Measurements from ENCODE around the gene CHN2.

Gene CHN2

GRCh38 chr7:29284696-29285443 is 90.3 kb downstream of the CHN2 start:
- no peaks in the 10 kb centered on the region for H3K9me3 ChIP-seq (ENCODE audit: control insufficient read depth, low read length)
- H3K4me3 ChIP-seq (ENCODE audit: extremely low read depth, insufficient read depth, low read length, poor library complexity, severe bottlenecking), result no peak overlapping the region
- H3K27ac ChIP-seq (ENCODE audit: low read depth, low read length, severe bottlenecking), result no peak overlapping the region
- H3K4me1 ChIP-seq (ENCODE audit: control insufficient read depth, insufficient read depth, low read length, poor library complexity, severe bottlenecking), result peaks cover 7% of the 10 kb centered on the region
- no peaks in the 10 kb centered on the region for H3K36me3 ChIP-seq (ENCODE audit: control insufficient read depth, insufficient read depth, low read length)
- 89 to 92% methylated on average over 5 of the region's 6 CpGs for WGBS, 2 experiments (ENCODE audit: insufficient coverage in 2 of 2)

GRCh38 chr7:29285444-29285793 is 90.8 kb downstream of the CHN2 start:
- Histone ChIP-seq H3K9me3 (ENCODE audit: control insufficient read depth, low read length) (no peaks in the 10 kb centered on the region), H3K36me3 (ENCODE audit: control insufficient read depth, insufficient read depth, low read length) (no peaks in the 10 kb centered on the region), H3K4me3 (ENCODE audit: extremely low read depth, insufficient read depth, low read length, poor library complexity, severe bottlenecking) (no peak overlapping the region), H3K4me1 (ENCODE audit: control insufficient read depth, insufficient read depth, low read length, poor library complexity, severe bottlenecking) (peaks cover 7% of the 10 kb centered on the region), H3K27ac (ENCODE audit: low read depth, low read length, severe bottlenecking) (no peak overlapping the region)
- WGBS, 2 experiments (ENCODE audit: insufficient coverage in 2 of 2), result 95 to 100% methylated on average over 2 to 3 of the region's 4 CpGs

- Histone ChIP-seq H3K9me3 (ENCODE audit: control insufficient read depth, low read length) (no peaks in the 10 kb centered on the region), H3K4me3 (ENCODE audit: extremely low read depth, insufficient read depth, low read length, poor library complexity, severe bottlenecking) (no peak overlapping the region), H3K27ac (ENCODE audit: low read depth, low read length, severe bottlenecking) (no peak overlapping the region), H3K4me1 (ENCODE audit: control insufficient read depth, insufficient read depth, low read length, poor library complexity, severe bottlenecking) (peaks cover 7% of the 10 kb centered on the region), H3K36me3 (ENCODE audit: control insufficient read depth, insufficient read depth, low read length) (no peaks in the 10 kb centered on the region)
- 93 to 95% methylated on average over 2 of the region's 3 CpGs for WGBS, 2 experiments (ENCODE audit: insufficient coverage in 2 of 2)
Observed at GRCh38 chr7:29285861-29286260, 91.3 kb downstream of the CHN2 start.

- Histone ChIP-seq H3K4me1 (ENCODE audit: control insufficient read depth, insufficient read depth, low read length, poor library complexity, severe bottlenecking) (no peaks in the 10 kb centered on the region), H3K9me3 (ENCODE audit: control insufficient read depth, low read length) (no peaks in the 10 kb centered on the region), H3K27ac (ENCODE audit: low read depth, low read length, severe bottlenecking) (no peak overlapping the region), H3K4me3 (ENCODE audit: extremely low read depth, insufficient read depth, low read length, poor library complexity, severe bottlenecking) (no peak overlapping the region), H3K36me3 (ENCODE audit: control insufficient read depth, insufficient read depth, low read length) (no peaks in the 10 kb centered on the region)
- WGBS, 2 experiments (ENCODE audit: insufficient coverage in 2 of 2), result 100% methylated on average over 1 of the region's 1 CpG; no CpG with 5 or more reads in 1 of the 2 experiments
Observed at GRCh38 chr7:29287366-29287765, 92.8 kb downstream of the CHN2 start.

GRCh38 chr7:29288181-29289091 is 93.9 kb downstream of the CHN2 start:
- 83 to 85% methylated on average over 4 to 5 of the region's 6 CpGs for WGBS, 2 experiments (ENCODE audit: insufficient coverage in 2 of 2)
- Histone ChIP-seq H3K4me1 (ENCODE audit: control insufficient read depth, insufficient read depth, low read length, poor library complexity, severe bottlenecking) (no peaks in the 10 kb centered on the region), H3K36me3 (ENCODE audit: control insufficient read depth, insufficient read depth, low read length) (no peaks in the 10 kb centered on the region), H3K4me3 (ENCODE audit: extremely low read depth, insufficient read depth, low read length, poor library complexity, severe bottlenecking) (no peak overlapping the region), H3K9me3 (ENCODE audit: control insufficient read depth, low read length) (no peaks in the 10 kb centered on the region), H3K27ac (ENCODE audit: low read depth, low read length, severe bottlenecking) (no peak overlapping the region)

GRCh38 chr7:29289156-29290021 is 94.8 kb downstream of the CHN2 start:
- no peaks in the 10 kb centered on the region for H3K9me3 ChIP-seq (ENCODE audit: control insufficient read depth, low read length)
- 78 to 82% methylated on average over 9 to 13 of the region's 15 CpGs for whole genome bisulfite sequencing, 2 experiments (ENCODE audit: insufficient coverage in 2 of 2)
- no peaks in the 10 kb centered on the region for H3K4me1 ChIP-seq (ENCODE audit: control insufficient read depth, insufficient read depth, low read length, poor library complexity, severe bottlenecking)
- no peak overlapping the region for H3K4me3 ChIP-seq (ENCODE audit: extremely low read depth, insufficient read depth, low read length, poor library complexity, severe bottlenecking)
- H3K27ac ChIP-seq (ENCODE audit: low read depth, low read length, severe bottlenecking), result no peak overlapping the region
- H3K36me3 ChIP-seq (ENCODE audit: control insufficient read depth, insufficient read depth, low read length), result no peaks in the 10 kb centered on the region

GRCh38 chr7:29290829-29291228 is 96.3 kb downstream of the CHN2 start:
- no peaks in the 10 kb centered on the region for H3K4me1 ChIP-seq (ENCODE audit: control insufficient read depth, insufficient read depth, low read length, poor library complexity, severe bottlenecking)
- 98 to 100% methylated on average over 4 to 5 of the region's 6 CpGs for WGBS, 2 experiments (ENCODE audit: insufficient coverage in 2 of 2)
- H3K27ac ChIP-seq (ENCODE audit: low read depth, low read length, severe bottlenecking), result no peak overlapping the region
- no peak overlapping the region for H3K4me3 ChIP-seq (ENCODE audit: extremely low read depth, insufficient read depth, low read length, poor library complexity, severe bottlenecking)
- H3K9me3 ChIP-seq (ENCODE audit: control insufficient read depth, low read length), result no peaks in the 10 kb centered on the region
- no peaks in the 10 kb centered on the region for H3K36me3 ChIP-seq (ENCODE audit: control insufficient read depth, insufficient read depth, low read length)

GRCh38 chr7:29291723-29292618 is 97.4 kb downstream of the CHN2 start:
- Histone ChIP-seq H3K4me3 (ENCODE audit: extremely low read depth, insufficient read depth, low read length, poor library complexity, severe bottlenecking) (no peak overlapping the region), H3K27ac (ENCODE audit: low read depth, low read length, severe bottlenecking) (no peak overlapping the region), H3K36me3 (ENCODE audit: control insufficient read depth, insufficient read depth, low read length) (no peaks in the 10 kb centered on the region), H3K4me1 (ENCODE audit: control insufficient read depth, insufficient read depth, low read length, poor library complexity, severe bottlenecking) (no peaks in the 10 kb centered on the region), H3K9me3 (ENCODE audit: control insufficient read depth, low read length) (no peaks in the 10 kb centered on the region)
- WGBS, 2 experiments (ENCODE audit: insufficient coverage in 2 of 2), result 100% methylated on average over 3 of the region's 9 CpGs; no CpG with 5 or more reads in 1 of the 2 experiments

GRCh38 chr7:29292886-29293658 is 98.5 kb downstream of the CHN2 start:
- Histone ChIP-seq H3K4me3 (ENCODE audit: extremely low read depth, insufficient read depth, low read length, poor library complexity, severe bottlenecking) (no peak overlapping the region), H3K27ac (ENCODE audit: low read depth, low read length, severe bottlenecking) (no peak overlapping the region), H3K9me3 (ENCODE audit: control insufficient read depth, low read length) (no peaks in the 10 kb centered on the region), H3K36me3 (ENCODE audit: control insufficient read depth, insufficient read depth, low read length) (no peaks in the 10 kb centered on the region), H3K4me1 (ENCODE audit: control insufficient read depth, insufficient read depth, low read length, poor library complexity, severe bottlenecking) (no peaks in the 10 kb centered on the region)
- 89 to 90% methylated on average over 11 to 12 of the region's 12 CpGs for WGBS, 2 experiments (ENCODE audit: insufficient coverage in 2 of 2)
